ENCODE measurements around the gene DEAF1.
"Not testable (repeated sequence)": the region's sequence is repeated elsewhere in the genome, so short reads cannot be mapped to it uniquely, and the experiment has no call there.

Gene DEAF1, protein sequence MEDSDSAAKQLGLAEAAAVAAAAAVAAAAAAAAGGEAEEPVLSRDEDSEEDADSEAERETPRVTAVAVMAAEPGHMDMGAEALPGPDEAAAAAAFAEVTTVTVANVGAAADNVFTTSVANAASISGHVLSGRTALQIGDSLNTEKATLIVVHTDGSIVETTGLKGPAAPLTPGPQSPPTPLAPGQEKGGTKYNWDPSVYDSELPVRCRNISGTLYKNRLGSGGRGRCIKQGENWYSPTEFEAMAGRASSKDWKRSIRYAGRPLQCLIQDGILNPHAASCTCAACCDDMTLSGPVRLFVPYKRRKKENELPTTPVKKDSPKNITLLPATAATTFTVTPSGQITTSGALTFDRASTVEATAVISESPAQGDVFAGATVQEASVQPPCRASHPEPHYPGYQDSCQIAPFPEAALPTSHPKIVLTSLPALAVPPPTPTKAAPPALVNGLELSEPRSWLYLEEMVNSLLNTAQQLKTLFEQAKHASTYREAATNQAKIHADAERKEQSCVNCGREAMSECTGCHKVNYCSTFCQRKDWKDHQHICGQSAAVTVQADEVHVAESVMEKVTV
- long read RNA-seq, partial matches to known transcripts: 6 of 23 reads
- long read RNA-seq, other reads (novel, unspliced or antisense): 13 of 23 reads

DNA sequence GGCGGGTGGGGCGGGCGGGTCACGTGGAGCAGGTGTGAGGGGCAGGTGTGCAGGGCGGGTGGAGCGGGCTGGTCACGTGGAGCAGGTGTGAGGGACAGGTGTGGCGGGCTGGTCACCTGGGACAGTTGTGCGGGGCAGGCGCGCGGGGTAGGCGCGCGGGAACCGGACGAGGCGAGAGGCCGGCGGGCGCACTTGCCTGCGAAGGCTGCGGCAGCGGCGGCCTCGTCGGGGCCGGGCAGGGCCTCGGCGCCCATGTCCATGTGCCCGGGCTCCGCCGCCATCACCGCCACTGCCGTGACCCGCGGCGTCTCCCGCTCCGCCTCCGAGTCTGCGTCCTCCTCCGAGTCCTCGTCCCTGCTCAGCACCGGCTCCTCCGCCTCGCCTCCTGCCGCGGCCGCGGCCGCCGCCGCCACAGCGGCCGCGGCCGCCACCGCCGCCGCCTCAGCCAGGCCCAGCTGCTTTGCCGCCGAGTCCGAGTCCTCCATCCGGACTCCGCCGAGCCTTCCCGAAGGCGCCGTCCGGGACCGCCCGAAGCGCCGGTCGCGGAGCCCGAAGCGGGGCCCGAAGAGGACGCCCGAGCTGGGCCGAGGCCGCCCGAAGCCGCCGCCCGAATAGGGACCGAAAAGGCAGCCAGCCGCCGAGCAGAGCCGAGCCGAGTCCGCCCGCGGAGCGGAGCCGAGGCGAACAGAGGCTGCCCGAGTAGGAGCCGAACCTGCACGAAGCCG is at the start of gene DEAF1:
Gene DEAF1 (minus strand): TSS at position 660 of the 725 bp plus-strand sequence. CDS start 175 bp downstream, at position 485.
- Histone ChIP-seq H3K27ac (replicated peaks) (peak within 1 kb of the TSS; percentile 100), H3K27me3 (ENCODE audit: insufficient read depth, poor library complexity, severe bottlenecking) (no peaks in the 10 kb centered on the region), H3K4me3 (replicated peaks; ENCODE audit: insufficient read depth, low read length) (peak within 1 kb of the TSS; percentile 60)
- peak; percentile 91 to 97 for DNase-seq (ENCODE audit: low read depth in 1 of 2, low spot score in 1 of 2)
- TF ChIP-seq CTCF (IDR thresholded peaks at IDR 0.05; ENCODE audit: insufficient read depth, low read length) (no peak), REST (IDR thresholded peaks at IDR 0.05; ENCODE audit: insufficient replicate concordance, low read depth) (no peak), SPI1 (IDR thresholded peaks at IDR 0.05; ENCODE audit: borderline replicate concordance, low read depth) (no peak), POLR2AphosphoS5 (IDR thresholded peaks at IDR 0.05; ENCODE audit: low read depth) (no peak; the same call in 1 of the 2 replicates), GABPA (IDR thresholded peaks at IDR 0.05; ENCODE audit: low read depth) (no peak)

DNA sequence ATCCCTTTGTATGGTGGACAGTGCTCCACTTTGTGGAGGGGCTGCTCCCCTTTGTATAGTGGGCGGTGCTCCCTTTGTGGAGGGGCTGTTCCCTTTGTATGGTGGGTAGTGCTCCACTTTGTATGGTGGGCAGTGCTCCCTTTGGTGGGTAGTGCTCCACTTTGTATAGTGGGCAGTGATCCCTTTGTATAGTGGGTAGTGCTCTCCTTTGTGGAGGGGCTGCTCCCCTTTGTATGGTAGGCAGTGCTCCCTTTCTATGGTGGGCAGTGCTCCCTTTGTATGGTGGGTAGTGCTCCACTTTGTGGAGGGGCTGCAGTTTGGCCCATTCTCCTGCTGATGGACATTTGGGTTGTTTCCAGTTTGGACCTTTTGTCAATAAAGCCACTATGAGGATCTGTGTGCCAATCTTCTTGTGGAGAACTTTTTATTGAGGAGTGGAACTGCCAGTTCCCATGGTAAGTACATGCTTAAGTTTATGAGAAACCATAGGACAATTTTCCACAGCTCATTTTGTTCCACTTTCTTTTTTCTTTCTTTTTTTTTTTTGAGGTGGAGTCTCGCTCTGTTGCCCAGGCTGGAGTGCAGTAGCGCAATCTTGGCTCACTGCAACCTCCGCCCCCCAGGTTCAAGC is 47.7 kb upstream of the DEAF1 start:
- DNase-seq (ENCODE audit: low read depth in 1 of 2, low spot score in 1 of 2): no peak
- no peak overlapping the region for H3K4me3 ChIP-seq (replicated peaks; ENCODE audit: insufficient read depth, low read length)
- no peaks in the 10 kb centered on the region for H3K27me3 ChIP-seq (ENCODE audit: insufficient read depth, poor library complexity, severe bottlenecking)
- H3K27ac ChIP-seq (replicated peaks): no peak overlapping the region
- TF ChIP-seq POLR2AphosphoS5 (IDR thresholded peaks at IDR 0.05; ENCODE audit: low read depth) (no peak), CTCF (IDR thresholded peaks at IDR 0.05; ENCODE audit: insufficient read depth, low read length) (no peak), REST (IDR thresholded peaks at IDR 0.05; ENCODE audit: insufficient replicate concordance, low read depth) (no peak), GABPA (IDR thresholded peaks at IDR 0.05; ENCODE audit: low read depth) (no peak), SPI1 (IDR thresholded peaks at IDR 0.05; ENCODE audit: borderline replicate concordance, low read depth) (no peak)

GRCh38 chr11:742156-742546 is 47.1 kb upstream of the DEAF1 start:
- Histone ChIP-seq H3K4me3 (replicated peaks; ENCODE audit: insufficient read depth, low read length) (no peak overlapping the region), H3K27me3 (ENCODE audit: insufficient read depth, poor library complexity, severe bottlenecking) (no peaks in the 10 kb centered on the region), H3K27ac (replicated peaks) (no peak overlapping the region)
- DNase-seq (ENCODE audit: low read depth in 1 of 2, low spot score in 1 of 2): no peak
- TF ChIP-seq REST (IDR thresholded peaks at IDR 0.05; ENCODE audit: insufficient replicate concordance, low read depth) (no peak), GABPA (IDR thresholded peaks at IDR 0.05; ENCODE audit: low read depth) (no peak), POLR2AphosphoS5 (IDR thresholded peaks at IDR 0.05; ENCODE audit: low read depth) (no peak), CTCF (IDR thresholded peaks at IDR 0.05; ENCODE audit: insufficient read depth, low read length) (no peak), SPI1 (IDR thresholded peaks at IDR 0.05; ENCODE audit: borderline replicate concordance, low read depth) (no peak)

DNA sequence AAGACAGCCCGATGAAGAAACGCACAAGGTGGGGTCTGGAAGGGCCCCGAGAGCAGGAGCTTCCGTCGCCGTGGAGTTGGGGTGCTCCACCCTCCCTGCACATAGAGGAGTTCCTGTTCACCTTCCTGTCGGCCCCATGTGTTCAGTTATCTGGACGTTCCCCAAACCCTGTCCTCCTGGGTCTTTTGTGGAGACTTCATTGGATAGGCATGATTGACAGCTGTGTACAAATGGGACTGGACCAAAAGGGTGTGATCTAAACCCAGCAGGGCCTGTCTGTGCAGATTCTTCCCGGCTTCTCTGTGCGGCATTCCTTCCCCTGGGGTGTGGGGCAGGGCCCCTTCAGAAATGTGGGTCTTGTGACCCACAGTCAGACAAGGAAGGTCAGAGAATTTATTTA is 42.9 kb upstream of the DEAF1 start:
- H3K4me3 ChIP-seq (replicated peaks; ENCODE audit: insufficient read depth, low read length); H3K27me3 ChIP-seq (ENCODE audit: insufficient read depth, poor library complexity, severe bottlenecking): not testable (repeated sequence)
- H3K27ac ChIP-seq (replicated peaks): peak overlapping the region; percentile 55
- peak in 1 of 2 experiments; percentile 43 for DNase-seq (ENCODE audit: low read depth in 1 of 2, low spot score in 1 of 2)
